ENCODE measurements around the gene ADAM15.
A peak's percentile ranks its signal among the peaks of the same experiment; 100 is the strongest.

ADAM15 gene

DNA sequence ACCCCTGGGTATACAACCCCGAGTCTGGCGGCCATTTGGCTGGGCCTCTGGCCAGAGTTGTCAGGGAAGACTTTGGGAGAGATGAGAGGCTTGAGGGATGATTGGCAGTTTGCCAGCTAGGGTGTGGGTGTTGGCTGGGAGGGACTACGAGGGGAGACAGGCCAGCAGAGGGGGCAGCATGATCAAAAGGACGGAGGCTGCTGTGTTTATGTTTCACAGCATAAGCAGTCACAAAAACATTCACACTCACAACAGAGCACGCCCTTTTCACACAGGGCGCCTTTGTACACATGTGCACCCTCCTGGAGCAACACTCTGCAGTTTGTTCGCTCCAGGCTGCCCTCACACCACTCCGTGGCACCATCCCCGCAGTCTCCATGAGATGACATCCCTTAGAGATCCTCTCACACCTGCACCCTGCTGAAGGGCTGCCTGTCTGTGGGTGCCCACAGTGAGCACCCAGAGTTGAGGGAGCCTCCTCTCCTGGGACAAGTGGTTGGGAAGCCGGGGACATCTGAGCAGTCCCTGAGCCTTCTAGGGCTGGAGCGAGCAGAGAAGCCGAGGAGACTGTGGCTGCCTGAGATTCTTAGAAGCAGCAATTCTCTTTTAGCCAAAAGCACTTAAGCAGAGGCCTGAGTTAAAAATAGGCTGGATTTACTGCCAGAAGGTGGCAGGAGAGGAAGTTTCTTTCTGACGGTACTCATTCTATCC lies 43.0 kb downstream of the ADAM15 start:
- TF ChIP-seq, protein P1, sequence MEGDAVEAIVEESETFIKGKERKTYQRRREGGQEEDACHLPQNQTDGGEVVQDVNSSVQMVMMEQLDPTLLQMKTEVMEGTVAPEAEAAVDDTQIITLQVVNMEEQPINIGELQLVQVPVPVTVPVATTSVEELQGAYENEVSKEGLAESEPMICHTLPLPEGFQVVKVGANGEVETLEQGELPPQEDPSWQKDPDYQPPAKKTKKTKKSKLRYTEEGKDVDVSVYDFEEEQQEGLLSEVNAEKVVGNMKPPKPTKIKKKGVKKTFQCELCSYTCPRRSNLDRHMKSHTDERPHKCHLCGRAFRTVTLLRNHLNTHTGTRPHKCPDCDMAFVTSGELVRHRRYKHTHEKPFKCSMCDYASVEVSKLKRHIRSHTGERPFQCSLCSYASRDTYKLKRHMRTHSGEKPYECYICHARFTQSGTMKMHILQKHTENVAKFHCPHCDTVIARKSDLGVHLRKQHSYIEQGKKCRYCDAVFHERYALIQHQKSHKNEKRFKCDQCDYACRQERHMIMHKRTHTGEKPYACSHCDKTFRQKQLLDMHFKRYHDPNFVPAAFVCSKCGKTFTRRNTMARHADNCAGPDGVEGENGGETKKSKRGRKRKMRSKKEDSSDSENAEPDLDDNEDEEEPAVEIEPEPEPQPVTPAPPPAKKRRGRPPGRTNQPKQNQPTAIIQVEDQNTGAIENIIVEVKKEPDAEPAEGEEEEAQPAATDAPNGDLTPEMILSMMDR (IDR thresholded peaks at IDR 0.05; ENCODE audit: low read depth, low read length) = peak; percentile 52
- in situ Hi-C loops (cut with HindIII; ENCODE audit: low sequenced_read_pairs) = no loop called here
- peak; percentile 49 for DNase-seq (ENCODE audit: low read depth, low spot score)
- H3K4me3 ChIP-seq (ENCODE audit: low read depth, low read length) = no peak overlapping the region

DNA sequence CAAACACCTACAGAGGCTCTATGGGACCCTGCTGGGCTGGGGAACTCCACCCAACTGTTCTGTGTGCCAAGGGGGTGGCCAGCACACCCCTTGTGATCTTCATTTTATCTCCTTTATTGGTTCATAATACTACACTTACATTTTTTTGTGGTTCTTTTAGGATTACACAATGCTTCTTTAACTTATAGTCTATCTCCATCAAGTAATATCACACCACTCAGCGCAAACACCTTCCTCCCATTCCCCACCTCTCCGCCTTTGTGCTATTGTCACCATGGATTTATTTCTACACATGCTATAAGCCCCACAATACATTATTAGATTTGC lies 43.5 kb downstream of the ADAM15 start:
- in situ Hi-C loops (cut with HindIII; ENCODE audit: low sequenced_read_pairs) = no loop called here

DNA sequence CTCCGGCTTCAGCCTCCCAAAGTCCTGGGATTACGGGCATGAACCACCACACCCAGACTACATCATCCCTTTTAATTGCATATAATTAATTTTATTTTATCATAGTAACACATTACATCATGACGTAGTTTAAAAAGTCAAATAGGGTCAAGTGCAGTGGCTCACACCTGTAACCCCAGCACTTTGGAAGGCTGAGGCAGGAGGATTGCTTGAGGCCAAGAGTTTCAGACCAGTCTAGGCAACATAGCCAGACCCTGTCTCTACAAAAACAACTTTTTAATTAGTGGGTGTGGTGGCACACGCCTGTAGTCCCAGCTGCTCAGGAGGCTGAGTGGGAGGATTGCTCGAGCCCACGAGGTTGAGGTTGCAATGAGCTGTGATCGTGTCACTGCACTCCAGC lies 48.2 kb downstream of the ADAM15 start:
- TF ChIP-seq, protein P1 (IDR thresholded peaks at IDR 0.05; ENCODE audit: low read depth, low read length) = no peak
- DNase-seq (ENCODE audit: low read depth, low spot score) = no peak
- in situ Hi-C loops (cut with HindIII; ENCODE audit: low sequenced_read_pairs) = no loop called here
- no peak overlapping the region for H3K4me3 ChIP-seq (ENCODE audit: low read depth, low read length)

More for the DNA sequence above, 43.5 kb downstream of the ADAM15 start:
- no peak for DNase-seq (ENCODE audit: low read depth, low spot score)
- TF ChIP-seq, protein P1 (IDR thresholded peaks at IDR 0.05; ENCODE audit: low read depth, low read length) = no peak
- H3K4me3 ChIP-seq (ENCODE audit: low read depth, low read length) = no peak overlapping the region

DNA sequence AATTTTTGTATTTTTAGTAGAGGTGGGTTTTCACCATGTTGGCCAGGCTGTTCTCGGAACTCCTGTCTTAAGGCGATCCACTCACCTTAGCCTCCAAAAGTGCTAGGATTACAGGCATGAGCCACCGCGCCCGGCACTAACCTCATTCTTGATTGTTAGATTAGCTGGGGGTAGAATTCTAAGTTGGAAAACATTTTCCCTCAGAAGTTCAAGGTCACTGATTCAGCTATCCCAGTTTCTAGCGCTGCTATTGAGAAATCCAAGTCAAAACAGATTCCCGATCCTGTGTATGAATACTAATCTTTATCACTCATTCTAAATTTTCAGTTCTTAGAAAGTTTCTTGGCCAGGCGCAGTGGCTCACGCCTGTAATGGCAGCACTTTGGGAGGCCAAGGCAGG lies 52.2 kb downstream of the ADAM15 start:
- TF ChIP-seq, protein P1 (IDR thresholded peaks at IDR 0.05; ENCODE audit: low read depth, low read length) = no peak
- H3K4me3 ChIP-seq (ENCODE audit: low read depth, low read length) = no peak overlapping the region
- DNase-seq (ENCODE audit: low read depth, low spot score) = no peak
- in situ Hi-C loops (cut with HindIII; ENCODE audit: low sequenced_read_pairs) = no loop called here

DNA sequence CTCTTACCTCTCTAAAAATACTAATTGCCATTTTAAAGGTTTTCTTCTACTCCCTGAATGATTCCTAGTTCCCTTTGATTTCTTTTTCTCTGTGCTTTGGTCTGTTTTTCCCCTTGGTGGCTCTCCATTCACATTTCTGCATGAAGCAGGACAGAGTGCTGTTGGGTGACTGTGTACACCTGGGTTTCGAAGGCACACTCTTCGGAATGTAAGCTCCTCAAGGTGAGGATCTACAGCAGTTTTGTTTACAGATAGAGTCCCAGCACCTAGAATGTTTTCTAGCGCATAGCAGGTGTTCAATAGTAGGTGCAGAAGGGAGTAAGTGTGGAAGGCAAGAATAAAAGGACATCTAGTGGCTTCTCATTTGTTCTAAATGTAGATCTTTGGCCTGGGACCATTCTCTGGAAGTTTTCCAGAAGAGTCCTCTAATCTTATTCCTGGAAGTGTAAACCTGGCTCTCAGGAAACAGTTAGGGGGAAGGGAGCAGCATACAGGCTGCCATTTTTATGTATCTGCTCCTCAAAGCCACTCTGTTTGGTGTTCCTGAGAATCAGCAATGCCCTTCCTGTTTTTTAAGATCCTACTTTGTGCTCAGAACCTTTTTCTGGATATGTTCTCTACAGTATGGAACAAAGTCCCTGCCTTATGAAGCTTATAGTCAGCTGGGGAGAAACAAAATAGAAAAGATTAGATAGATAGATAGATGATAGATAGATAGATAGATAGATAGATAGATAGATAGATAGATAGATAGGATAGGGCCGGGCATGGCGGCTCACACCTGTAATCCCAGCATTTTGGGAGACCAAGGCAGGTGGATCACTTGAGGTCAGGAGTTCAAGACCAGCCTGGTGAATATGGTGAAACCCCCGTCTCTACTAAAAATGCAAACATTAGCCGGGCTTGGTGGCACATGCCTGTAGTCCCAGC lies 53.8 kb downstream of the ADAM15 start:
- no peak overlapping the region for H3K4me3 ChIP-seq (ENCODE audit: low read depth, low read length)
- DNase-seq (ENCODE audit: low read depth, low spot score) = no peak
- in situ Hi-C loops (cut with HindIII; ENCODE audit: low sequenced_read_pairs) = no loop called here
- TF ChIP-seq, protein P1 (IDR thresholded peaks at IDR 0.05; ENCODE audit: low read depth, low read length) = no peak

DNA sequence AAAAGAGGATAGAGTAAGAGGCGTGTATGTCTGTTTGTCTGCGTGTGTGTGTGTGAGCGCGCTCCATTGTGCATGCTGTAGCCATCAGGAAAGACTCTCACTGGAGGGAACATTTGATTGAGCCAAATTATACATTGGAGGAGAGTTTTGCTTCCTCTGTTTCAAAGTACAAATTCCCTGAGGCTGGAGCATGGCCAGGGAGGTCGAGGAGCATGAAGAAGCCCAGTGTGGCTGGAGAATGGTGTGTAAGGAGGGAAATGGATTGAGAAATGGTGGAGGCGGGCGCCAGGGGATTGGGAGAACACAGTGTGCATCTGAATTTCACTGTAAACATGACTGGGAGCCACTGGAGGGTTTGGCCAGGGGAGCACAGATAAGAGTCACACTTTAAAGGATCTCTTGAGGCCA lies 54.5 kb downstream of the ADAM15 start:
- TF ChIP-seq, protein P1 (IDR thresholded peaks at IDR 0.05; ENCODE audit: low read depth, low read length) = no peak
- no peak for DNase-seq (ENCODE audit: low read depth, low spot score)
- in situ Hi-C loops (cut with HindIII; ENCODE audit: low sequenced_read_pairs) = no loop called here

More for the DNA sequence above, 54.5 kb downstream of the ADAM15 start:
- H3K4me3 ChIP-seq (ENCODE audit: low read depth, low read length) = no peak overlapping the region
